Choroid plexus epithelial cell (primary cell): Measurements from ENCODE around the gene TMPRSS9.

Experiments
- DNase-seq: peaks from one replicate; pipeline ENCODE4 v3.0.0-alpha.2; 2010; ENCODE audit warnings: low read depth
- H3K4me3 ChIP-seq: 2 replicates; pipeline ENCODE4 v1.5.1; 2011; ENCODE audit warnings: low read depth, mild to moderate bottlenecking, control low read depth, low read length, moderate library complexity
- CTCF ChIP-seq: conservative IDR thresholded peaks from 2 replicates; pipeline ENCODE4 v1.5.1; 2011; ENCODE audit warnings: low read depth, mild to moderate bottlenecking, control low read depth, inconsistent platforms, low read length, moderate library complexity

The TMPRSS9 gene

GRCh38 chr19:2338055-2338615 is 21.9 kb upstream of the TMPRSS9 start:
- H3K4me3 ChIP-seq: no peak overlapping the region
- no peak for DNase-seq
- TF ChIP-seq CTCF: no peak

GRCh38 chr19:2338751-2339643 is 21.1 kb upstream of the TMPRSS9 start:
- TF ChIP-seq CTCF: no peak

GRCh38 chr19:2339644-2340310 is 20.3 kb upstream of the TMPRSS9 start:
- TF ChIP-seq CTCF: no peak
- DNase-seq: no peak
- no peak overlapping the region for H3K4me3 ChIP-seq

More at GRCh38 chr19:2338751-2339643, 21.1 kb upstream of the TMPRSS9 start:
- no peak overlapping the region for H3K4me3 ChIP-seq
- DNase-seq: no peak

GRCh38 chr19:2340496-2341243 is 19.4 kb upstream of the TMPRSS9 start:
- H3K4me3 ChIP-seq: no peak overlapping the region
- no peak for DNase-seq
- no peak for TF ChIP-seq CTCF

GRCh38 chr19:2341244-2341751 is 18.8 kb upstream of the TMPRSS9 start:
- no peak for TF ChIP-seq CTCF
- no peak for DNase-seq
- H3K4me3 ChIP-seq: no peak overlapping the region

GRCh38 chr19:2341982-2342381 is 18.1 kb upstream of the TMPRSS9 start:
- TF ChIP-seq CTCF: no peak
- DNase-seq: no peak
- H3K4me3 ChIP-seq: no peak overlapping the region
